ENCODE measurements around the gene SPANXA2.
"Not testable (repeated sequence)": the region's sequence is repeated elsewhere in the genome, so short reads cannot be mapped to it uniquely, and the experiment has no call there.

Gene SPANXA2

DNA sequence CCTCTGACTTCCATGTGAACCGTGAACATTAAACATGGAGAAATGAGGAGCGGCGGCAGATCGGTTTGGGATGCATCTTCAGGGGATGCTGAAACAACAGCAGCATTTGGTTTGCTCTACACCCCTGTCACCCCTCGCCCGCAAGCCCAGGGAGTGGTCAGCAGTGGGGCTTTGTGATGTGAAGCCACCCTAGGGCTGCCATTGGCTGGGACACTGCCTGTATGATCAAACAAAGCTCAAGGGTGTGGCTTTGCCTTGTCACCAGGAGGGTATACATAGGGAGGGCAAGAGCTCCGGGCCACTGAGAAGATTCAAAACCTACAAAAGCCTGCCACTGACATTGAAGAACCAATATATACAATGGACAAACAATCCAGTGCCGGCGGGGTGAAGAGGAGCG lies at the start of gene SPANXA2:
Gene SPANXA2 (plus strand): TSS at position 301 of the 400 bp plus-strand sequence. CDS start 60 bp downstream, at position 361.
- DNase-seq = not testable (repeated sequence)

- not testable (repeated sequence) for DNase-seq
Measured at GRCh38 chrX:141542551-141542950, 47.0 kb upstream of the SPANXA2 start.

- DNase-seq = not testable (repeated sequence)
Measured at GRCh38 chrX:141584638-141585037, 4.9 kb upstream of the SPANXA2 start, which contains the start of gene SPANXA1. TSS of gene SPANXA1 (minus strand) at chrX:141584738. CDS start at chrX:141584678, 60 bp downstream.

DNA sequence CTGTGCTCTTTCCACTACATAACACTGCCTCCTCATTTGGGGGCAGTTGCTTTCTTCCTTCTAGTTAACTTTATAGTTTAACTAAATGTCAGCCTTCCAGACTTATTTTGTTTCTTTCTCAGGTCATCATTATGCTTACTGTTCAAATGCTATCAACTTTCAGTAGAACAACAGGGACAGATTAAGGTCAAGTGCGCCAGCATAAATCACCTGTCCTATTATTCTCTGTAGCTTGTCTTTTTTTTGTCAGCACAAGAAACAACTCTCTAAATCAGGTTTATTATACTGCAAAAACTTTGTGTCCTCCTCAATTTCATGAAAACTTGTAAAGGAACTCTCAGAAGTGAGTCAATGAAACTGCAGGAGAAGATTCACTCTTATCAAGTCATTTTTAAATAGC lies 19.6 kb downstream of the SPANXA2 start:
- DNase-seq = no peak

GRCh38 chrX:141619336-141619735 lies 29.8 kb downstream of the SPANXA2 start:
- no peak for DNase-seq

GRCh38 chrX:141632124-141632523 lies 42.6 kb downstream of the SPANXA2 start:
- DNase-seq = no peak

DNA sequence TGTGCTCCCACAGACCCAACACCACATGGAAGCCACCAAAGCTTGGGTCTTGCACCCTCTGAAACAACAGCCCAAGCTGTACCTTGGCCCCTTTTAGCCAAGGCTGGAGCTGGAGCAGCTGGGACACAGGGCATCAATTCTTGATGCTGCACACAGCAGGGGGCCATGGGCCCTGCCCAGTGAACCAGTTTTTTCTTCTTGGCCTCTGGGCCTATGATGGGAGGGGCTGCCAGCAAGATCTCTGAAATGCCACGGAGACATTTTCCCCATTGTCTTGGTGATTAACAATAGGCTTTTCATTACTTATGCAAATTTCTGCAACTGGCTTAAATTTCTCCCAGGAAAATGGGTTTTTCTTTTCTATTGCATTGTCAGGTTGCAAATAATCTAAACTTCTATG lies 49.0 kb downstream of the SPANXA2 start:
- DNase-seq = no peak

Measured in NCI-H1417 (cell line).